Measurements from ENCODE around the gene SOHLH2.

Gene SOHLH2

GRCh38 chr13:36133950-36134626 is 80.3 kb downstream of the SOHLH2 start:
- no peak for FAIRE-seq
- TF ChIP-seq CTCF (IDR thresholded peaks at IDR 0.05; ENCODE audit: insufficient read depth, missing control alignments) = no peak
- DNase-seq (ENCODE audit: insufficient read length, low spot score) = no peak

GRCh38 chr13:36132376-36132775 is 82.0 kb downstream of the SOHLH2 start:
- TF ChIP-seq CTCF (IDR thresholded peaks at IDR 0.05; ENCODE audit: insufficient read depth, missing control alignments) = no peak
- DNase-seq (ENCODE audit: insufficient read length, low spot score) (no peak), FAIRE-seq (no peak)

- no peak for DNase-seq (ENCODE audit: insufficient read length, low spot score)
- FAIRE-seq = no peak
- no peak for TF ChIP-seq CTCF (IDR thresholded peaks at IDR 0.05; ENCODE audit: insufficient read depth, missing control alignments)
Observed at GRCh38 chr13:36131931-36132297, 82.4 kb downstream of the SOHLH2 start.

- no peak for TF ChIP-seq CTCF (IDR thresholded peaks at IDR 0.05; ENCODE audit: insufficient read depth, missing control alignments)
- no peak for DNase-seq (ENCODE audit: insufficient read length, low spot score)
- FAIRE-seq = no peak
Observed at GRCh38 chr13:36131222-36131930, 83.0 kb downstream of the SOHLH2 start, which contains the start of gene DCLK1. TSS of gene DCLK1 (minus strand) at chr13:36131382.

- DNase-seq (ENCODE audit: insufficient read length, low spot score) (no peak), FAIRE-seq (no peak)
- no peak for TF ChIP-seq CTCF (IDR thresholded peaks at IDR 0.05; ENCODE audit: insufficient read depth, missing control alignments)
Observed at GRCh38 chr13:36130552-36131221, 83.7 kb downstream of the SOHLH2 start.

- no peak for FAIRE-seq
- no peak for TF ChIP-seq CTCF (IDR thresholded peaks at IDR 0.05; ENCODE audit: insufficient read depth, missing control alignments)
- no peak for DNase-seq (ENCODE audit: insufficient read length, low spot score)
Observed at GRCh38 chr13:36130193-36130551, 84.2 kb downstream of the SOHLH2 start.

GRCh38 chr13:36129539-36129938 is 84.8 kb downstream of the SOHLH2 start:
- FAIRE-seq (no peak), DNase-seq (ENCODE audit: insufficient read length, low spot score) (no peak)
- TF ChIP-seq CTCF (IDR thresholded peaks at IDR 0.05; ENCODE audit: insufficient read depth, missing control alignments) = no peak

Data from D721Med (cell line).